ENCODE data around the gene RPS29.

DNA sequence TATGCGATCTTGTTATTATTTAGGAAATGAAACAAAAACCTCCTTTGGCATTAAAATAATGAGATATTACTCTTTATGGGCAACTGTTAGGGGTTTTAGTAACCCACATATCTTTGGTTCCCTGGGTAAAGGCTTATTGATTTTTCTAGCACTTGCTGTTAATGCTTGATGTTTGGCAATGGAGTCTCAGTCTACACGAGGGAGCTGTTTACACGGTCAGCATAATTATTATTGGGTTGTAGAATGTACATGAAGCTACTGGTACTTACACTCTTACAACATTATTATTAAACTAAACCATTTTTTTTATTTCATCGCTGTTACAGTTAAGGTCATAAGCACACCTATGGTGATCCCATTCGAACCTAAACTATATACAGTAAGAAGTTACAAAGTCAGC, 12.1 kb downstream of the RPS29 start:
- TF ChIP-seq, protein P1, sequence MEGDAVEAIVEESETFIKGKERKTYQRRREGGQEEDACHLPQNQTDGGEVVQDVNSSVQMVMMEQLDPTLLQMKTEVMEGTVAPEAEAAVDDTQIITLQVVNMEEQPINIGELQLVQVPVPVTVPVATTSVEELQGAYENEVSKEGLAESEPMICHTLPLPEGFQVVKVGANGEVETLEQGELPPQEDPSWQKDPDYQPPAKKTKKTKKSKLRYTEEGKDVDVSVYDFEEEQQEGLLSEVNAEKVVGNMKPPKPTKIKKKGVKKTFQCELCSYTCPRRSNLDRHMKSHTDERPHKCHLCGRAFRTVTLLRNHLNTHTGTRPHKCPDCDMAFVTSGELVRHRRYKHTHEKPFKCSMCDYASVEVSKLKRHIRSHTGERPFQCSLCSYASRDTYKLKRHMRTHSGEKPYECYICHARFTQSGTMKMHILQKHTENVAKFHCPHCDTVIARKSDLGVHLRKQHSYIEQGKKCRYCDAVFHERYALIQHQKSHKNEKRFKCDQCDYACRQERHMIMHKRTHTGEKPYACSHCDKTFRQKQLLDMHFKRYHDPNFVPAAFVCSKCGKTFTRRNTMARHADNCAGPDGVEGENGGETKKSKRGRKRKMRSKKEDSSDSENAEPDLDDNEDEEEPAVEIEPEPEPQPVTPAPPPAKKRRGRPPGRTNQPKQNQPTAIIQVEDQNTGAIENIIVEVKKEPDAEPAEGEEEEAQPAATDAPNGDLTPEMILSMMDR (IDR thresholded peaks at IDR 0.05): no peak
- no peak for TF ChIP-seq POLR2A (IDR thresholded peaks at IDR 0.05)
- TF ChIP-seq EP300 (IDR thresholded peaks at IDR 0.05; ENCODE audit: low read depth): no peak
- no peak for TF ChIP-seq POLR2AphosphoS5 (IDR thresholded peaks at IDR 0.05)
